ENCODE measurements around the gene CMSS1.

The CMSS1 gene

DNA sequence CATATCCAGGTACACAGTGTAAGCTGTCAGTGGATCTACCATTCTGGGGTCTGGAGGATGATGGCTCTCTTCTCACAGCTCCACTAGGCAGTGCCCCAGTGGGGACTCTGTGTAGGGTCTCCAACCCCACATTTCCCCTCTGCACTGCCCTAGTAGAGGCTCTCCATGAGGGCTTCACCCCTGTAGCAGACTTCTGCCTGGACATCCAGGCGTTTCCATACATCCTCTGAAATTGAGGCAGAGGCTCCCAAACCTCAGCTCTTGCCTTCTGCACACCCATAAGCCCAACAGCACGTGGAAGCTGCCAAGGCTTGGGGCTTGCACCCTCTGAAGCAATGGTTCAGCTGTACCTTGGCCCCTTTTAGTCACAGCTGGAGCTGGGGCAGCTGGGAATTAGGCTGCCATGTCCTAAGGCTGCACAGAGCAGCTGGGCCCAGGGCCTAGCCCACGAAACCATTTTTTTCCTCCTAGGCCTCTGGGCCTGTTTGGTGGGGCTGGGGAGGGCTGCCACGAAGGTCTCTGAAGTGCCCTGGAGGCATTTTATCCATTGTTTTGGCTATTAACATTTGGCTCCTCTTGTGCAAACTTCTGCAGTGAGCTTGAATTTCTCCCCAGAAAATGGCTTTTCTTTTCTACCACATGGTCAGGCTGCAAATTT lies 362.2 kb downstream of the CMSS1 start:
- no peak for FAIRE-seq
- DNase-seq (ENCODE audit: insufficient read length): no peak
- no peak for TF ChIP-seq POLR2AphosphoS5 (IDR thresholded peaks at IDR 0.05; ENCODE audit: low read depth, low read length)
- TF ChIP-seq TAF1 (IDR thresholded peaks at IDR 0.05; ENCODE audit: borderline replicate concordance, low read depth, low read length): no peak
- no peak for TF ChIP-seq POLR2A (IDR thresholded peaks at IDR 0.05; ENCODE audit: low read depth, low read length)

DNA sequence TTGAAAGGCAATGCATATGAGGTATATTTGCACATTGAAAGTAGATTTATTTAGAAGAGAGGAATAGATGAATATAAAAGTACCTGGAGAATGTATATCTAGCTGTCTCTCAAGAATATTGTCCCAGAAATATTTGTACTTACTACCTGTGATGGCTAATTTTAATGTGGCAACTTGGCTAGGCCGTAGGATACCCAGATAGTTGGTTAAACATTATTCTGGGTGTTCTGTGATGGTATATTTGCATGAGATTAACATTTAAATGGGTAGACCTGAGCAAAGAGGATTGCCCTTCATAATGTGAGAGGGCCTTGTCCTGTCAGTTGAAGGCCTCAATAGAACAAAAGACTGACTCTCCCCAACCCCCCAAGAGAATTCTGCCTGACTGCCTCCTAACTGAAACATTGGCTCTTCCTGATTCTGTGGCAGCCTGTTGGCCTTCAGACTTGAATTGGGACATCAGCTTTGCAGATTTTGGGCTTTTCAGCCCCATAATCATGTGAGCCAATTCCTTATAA lies 366.0 kb downstream of the CMSS1 start:
- TF ChIP-seq POLR2A (IDR thresholded peaks at IDR 0.05; ENCODE audit: low read depth, low read length): no peak
- FAIRE-seq: no peak
- no peak for DNase-seq (ENCODE audit: insufficient read length)

DNA sequence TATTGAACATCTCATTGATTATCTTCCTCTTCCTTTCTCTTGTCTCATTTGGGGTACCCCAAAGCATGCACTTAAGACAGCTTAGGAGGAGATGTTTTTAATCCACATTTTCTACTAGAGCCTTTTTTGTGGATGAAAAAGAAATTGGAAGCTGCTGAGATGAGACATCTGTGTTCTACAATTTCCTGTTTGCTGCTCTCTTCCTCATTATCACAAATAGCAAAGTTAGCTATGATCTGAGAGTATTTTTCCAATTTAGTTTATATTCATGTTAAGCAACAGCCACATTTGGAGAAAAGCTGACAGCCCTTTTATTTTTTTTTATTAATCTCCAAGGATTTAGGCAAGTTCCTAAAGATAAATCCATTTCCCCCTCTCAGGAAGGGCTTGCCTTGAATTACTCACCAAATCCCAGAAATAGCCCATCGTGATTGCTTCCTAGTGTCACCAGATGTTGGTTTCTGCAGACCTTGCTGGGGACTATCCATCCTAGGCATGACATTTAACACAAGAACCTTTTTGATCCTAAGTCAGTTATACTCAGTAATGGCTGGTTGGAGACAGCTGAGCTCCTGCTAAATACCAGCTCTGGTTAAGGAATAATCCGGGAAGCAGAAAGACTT lies 367.4 kb downstream of the CMSS1 start:
- DNase-seq (ENCODE audit: insufficient read length): no peak
- FAIRE-seq: no peak
- TF ChIP-seq POLR2A (IDR thresholded peaks at IDR 0.05; ENCODE audit: low read depth, low read length): no peak
- no peak for TF ChIP-seq POLR2AphosphoS5 (IDR thresholded peaks at IDR 0.05; ENCODE audit: low read depth, low read length)
- no peak for TF ChIP-seq TAF1 (IDR thresholded peaks at IDR 0.05; ENCODE audit: borderline replicate concordance, low read depth, low read length)

DNA sequence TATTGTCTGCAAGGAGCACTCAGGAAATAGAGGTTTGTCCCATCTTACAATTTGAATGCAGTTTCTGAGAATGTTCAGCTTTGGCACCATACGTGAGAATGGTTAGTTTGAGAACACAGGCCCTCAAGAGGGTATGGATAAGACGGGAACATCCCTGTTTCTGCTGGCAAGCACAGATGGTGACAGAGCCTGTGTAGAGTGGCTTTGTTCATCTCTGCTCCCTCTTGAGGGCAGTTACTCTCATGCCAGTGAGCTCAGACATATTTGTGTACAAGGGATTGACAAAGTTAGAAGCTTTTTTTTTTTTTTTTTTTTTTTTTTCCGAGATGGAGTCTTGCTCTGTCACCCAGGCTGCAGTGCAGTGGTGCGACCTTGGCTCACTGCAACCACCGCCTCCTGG lies 368.2 kb downstream of the CMSS1 start:
- no peak for FAIRE-seq
- DNase-seq (ENCODE audit: insufficient read length): no peak

DNA sequence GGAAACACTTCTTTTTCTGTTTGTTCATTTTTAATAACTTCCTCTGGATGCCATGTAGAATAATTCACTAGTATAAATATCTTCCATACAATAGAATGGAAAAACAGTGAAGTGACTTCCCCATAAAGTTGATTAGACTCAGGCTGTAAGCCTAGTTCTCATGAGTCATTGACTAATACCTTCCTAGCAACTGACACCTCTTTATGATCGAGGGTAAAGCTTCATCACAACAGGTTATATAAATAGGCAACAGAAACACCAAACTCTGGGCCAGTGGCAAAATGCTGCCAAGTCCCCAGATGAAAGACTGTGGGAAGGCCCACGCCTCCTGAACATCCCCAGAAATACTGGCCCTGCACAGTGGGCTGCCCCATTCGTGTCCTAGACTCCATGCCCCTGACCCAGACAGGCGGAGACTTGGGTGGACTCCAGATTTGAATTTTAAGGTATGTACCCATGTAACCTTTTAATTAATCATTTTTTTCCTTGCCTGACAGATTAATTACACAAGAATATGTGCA lies 371.8 kb downstream of the CMSS1 start:
- FAIRE-seq (no peak), DNase-seq (ENCODE audit: insufficient read length) (no peak)
- no peak for TF ChIP-seq POLR2AphosphoS5 (IDR thresholded peaks at IDR 0.05; ENCODE audit: low read depth, low read length)
- no peak for TF ChIP-seq TAF1 (IDR thresholded peaks at IDR 0.05; ENCODE audit: borderline replicate concordance, low read depth, low read length)
- TF ChIP-seq POLR2A (IDR thresholded peaks at IDR 0.05; ENCODE audit: low read depth, low read length): no peak

More for the DNA sequence above, 368.2 kb downstream of the CMSS1 start:
- TF ChIP-seq POLR2A (IDR thresholded peaks at IDR 0.05; ENCODE audit: low read depth, low read length): no peak
- no peak for TF ChIP-seq TAF1 (IDR thresholded peaks at IDR 0.05; ENCODE audit: borderline replicate concordance, low read depth, low read length)
- no peak for TF ChIP-seq POLR2AphosphoS5 (IDR thresholded peaks at IDR 0.05; ENCODE audit: low read depth, low read length)

DNA sequence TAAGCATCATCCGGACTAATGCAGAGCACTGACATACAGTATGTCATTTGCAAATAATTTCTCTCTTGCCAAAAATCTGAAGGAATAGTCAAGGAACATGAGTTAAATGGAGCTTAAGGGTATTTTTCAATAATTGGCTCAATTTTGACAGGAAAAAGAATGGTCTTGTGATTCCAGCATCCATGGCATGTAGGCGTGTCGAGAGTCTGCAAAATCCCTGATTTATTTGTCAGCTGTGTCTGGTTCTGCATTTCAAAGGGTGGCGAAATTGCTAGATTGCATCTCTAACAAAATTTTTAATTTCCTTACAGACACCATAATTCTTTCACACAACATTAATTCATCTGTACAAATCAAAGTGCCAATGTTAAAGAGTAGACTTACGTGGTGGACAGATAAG lies 377.7 kb downstream of the CMSS1 start:
- FAIRE-seq: no peak
- TF ChIP-seq TAF1 (IDR thresholded peaks at IDR 0.05; ENCODE audit: borderline replicate concordance, low read depth, low read length) (no peak), POLR2A (IDR thresholded peaks at IDR 0.05; ENCODE audit: low read depth, low read length) (no peak), POLR2AphosphoS5 (IDR thresholded peaks at IDR 0.05; ENCODE audit: low read depth, low read length) (no peak)
- no peak for DNase-seq (ENCODE audit: insufficient read length)

DNA sequence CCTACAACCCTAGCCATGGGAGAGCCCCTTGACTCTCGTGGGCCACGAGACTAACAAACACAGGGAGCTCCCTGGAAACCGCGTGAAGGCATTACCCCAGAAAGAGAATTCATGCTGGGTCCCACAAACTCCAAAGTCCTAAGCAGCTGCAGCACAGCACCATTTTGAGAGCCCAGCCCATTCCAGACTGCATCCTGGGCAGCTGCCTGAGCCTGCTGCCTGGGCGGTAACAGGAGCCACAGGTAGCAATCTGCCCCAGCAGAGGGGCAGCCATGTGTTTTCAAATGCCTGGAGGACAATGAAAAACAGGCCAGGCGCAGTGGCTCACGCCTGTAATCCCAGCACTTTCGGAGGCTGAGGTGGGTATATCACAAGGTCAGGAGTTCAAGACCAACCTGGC lies 380.2 kb downstream of the CMSS1 start:
- no peak for DNase-seq (ENCODE audit: insufficient read length)
- FAIRE-seq: no peak
- TF ChIP-seq TAF1 (IDR thresholded peaks at IDR 0.05; ENCODE audit: borderline replicate concordance, low read depth, low read length) (no peak), POLR2A (IDR thresholded peaks at IDR 0.05; ENCODE audit: low read depth, low read length) (no peak), POLR2AphosphoS5 (IDR thresholded peaks at IDR 0.05; ENCODE audit: low read depth, low read length) (no peak)

DNA sequence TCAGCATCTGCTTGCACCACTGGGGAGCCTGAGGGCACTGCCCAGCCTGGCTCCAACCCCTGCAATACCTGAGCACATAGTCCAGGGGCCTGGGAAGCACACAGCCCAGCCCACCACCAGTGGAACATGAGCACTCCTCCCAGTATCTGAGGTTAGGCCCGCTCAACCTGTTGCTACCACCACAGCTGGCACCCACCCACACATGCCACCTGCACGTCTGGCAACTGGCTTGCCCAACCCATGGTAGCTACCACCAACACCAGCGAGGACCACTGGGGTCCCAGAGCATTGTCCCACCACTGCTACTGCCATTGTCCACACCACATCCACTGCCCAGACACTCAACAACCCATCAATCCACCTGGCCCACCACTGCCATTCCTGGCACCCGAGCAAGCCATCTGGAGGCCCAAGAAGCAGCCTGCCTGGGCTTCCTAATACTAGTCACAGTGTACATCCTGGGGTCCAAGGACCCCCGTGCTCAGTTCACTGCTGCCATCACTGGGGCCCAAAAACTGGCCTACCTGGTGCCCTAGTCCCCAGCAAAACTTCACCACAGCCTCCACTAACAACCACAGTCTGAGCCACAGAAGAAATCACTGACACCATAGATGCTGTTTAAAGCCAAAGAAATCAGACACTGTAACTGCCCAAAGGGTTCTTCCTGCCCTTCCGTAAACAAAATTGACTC lies 381.1 kb downstream of the CMSS1 start:
- no peak for DNase-seq (ENCODE audit: insufficient read length)
- no peak for FAIRE-seq
- TF ChIP-seq POLR2A (IDR thresholded peaks at IDR 0.05; ENCODE audit: low read depth, low read length) (no peak), TAF1 (IDR thresholded peaks at IDR 0.05; ENCODE audit: borderline replicate concordance, low read depth, low read length) (no peak)

DNA sequence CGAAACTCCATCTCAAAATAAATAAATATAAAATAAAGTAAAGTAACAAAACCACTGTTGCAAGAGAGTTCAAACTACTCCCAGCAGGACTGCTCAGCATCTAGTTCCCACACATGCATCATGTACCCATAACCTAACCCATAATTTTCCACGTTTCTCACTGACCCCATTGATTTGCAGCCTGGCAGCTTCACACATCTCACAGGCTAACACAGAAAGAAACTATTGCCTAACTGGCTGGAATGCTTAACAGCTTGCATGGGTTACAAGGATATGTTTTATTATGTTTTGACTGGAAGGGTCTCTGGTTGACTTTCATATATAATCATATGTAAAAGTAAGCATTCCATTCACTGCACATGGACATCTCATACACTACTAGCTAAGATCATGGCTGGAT lies 387.5 kb downstream of the CMSS1 start:
- DNase-seq (ENCODE audit: insufficient read length) (no peak), FAIRE-seq (no peak)
- TF ChIP-seq POLR2AphosphoS5 (IDR thresholded peaks at IDR 0.05; ENCODE audit: low read depth, low read length) (no peak), POLR2A (IDR thresholded peaks at IDR 0.05; ENCODE audit: low read depth, low read length) (no peak), TAF1 (IDR thresholded peaks at IDR 0.05; ENCODE audit: borderline replicate concordance, low read depth, low read length) (no peak)

DNA sequence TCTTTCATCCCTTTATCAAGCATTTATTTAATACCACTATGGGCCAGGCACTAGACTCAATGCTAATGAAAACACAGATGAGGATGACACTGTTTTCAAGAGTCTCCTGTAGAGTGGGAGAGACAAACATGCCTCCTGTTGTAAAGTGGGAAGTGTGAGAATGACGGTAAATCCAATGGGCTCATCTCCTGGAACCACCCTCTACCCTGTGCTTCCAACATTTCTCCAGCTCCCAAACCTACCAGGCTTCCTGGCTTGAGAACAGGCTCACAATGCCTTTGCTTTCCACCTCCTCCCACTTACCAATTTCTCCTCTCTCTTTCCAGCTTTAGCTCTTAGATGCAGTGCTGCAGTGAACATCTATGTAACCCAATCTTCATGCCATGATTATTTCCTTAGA lies 389.0 kb downstream of the CMSS1 start:
- TF ChIP-seq POLR2AphosphoS5 (IDR thresholded peaks at IDR 0.05; ENCODE audit: low read depth, low read length) (no peak), TAF1 (IDR thresholded peaks at IDR 0.05; ENCODE audit: borderline replicate concordance, low read depth, low read length) (no peak), POLR2A (IDR thresholded peaks at IDR 0.05; ENCODE audit: low read depth, low read length) (no peak)

DNA sequence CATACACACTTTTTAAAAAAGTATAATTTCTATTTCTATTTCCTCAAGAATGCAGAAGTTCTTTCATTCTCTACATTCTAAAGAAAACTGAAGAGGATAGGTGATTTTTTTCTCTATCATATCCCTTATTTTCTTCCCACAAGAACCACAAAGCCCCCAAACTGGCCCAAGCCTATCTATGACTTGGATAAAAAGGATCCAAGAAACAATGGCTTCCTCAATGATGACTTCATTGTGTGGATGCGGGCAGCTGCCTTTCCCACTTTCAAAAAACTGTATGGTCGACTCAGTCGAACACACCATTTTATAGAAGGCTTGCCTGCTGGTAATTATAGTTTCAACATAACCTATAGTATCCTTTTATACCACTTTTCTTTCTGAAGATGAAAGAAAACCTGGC lies 390.2 kb downstream of the CMSS1 start:
- FAIRE-seq (no peak), DNase-seq (ENCODE audit: insufficient read length) (no peak)
- TF ChIP-seq POLR2AphosphoS5 (IDR thresholded peaks at IDR 0.05; ENCODE audit: low read depth, low read length) (no peak), TAF1 (IDR thresholded peaks at IDR 0.05; ENCODE audit: borderline replicate concordance, low read depth, low read length) (no peak), POLR2A (IDR thresholded peaks at IDR 0.05; ENCODE audit: low read depth, low read length) (no peak)

More for the DNA sequence above, 389.0 kb downstream of the CMSS1 start:
- no peak for DNase-seq (ENCODE audit: insufficient read length)
- FAIRE-seq: no peak

DNA sequence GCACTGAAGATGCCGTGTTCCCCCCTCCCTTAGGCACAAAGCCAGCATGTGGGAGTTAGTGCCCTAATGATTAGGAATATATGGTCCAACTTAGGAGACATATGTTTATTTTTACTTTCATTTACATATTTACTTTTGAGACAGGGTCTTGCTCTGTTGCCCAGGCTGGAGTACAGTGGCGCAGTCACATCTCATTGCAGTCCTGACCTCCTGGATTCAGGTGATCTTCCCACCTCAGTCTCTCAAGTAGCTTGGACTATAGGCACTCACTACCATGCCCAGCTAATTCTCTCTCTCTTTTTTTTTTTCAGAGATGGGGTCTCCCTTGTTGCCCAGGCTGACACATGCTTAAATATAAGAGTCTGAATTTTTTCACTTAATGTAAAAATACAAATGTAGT lies 391.5 kb downstream of the CMSS1 start:
- FAIRE-seq: no peak
- DNase-seq (ENCODE audit: insufficient read length): no peak
- TF ChIP-seq POLR2A (IDR thresholded peaks at IDR 0.05; ENCODE audit: low read depth, low read length): no peak
- TF ChIP-seq POLR2AphosphoS5 (IDR thresholded peaks at IDR 0.05; ENCODE audit: low read depth, low read length): no peak
- no peak for TF ChIP-seq TAF1 (IDR thresholded peaks at IDR 0.05; ENCODE audit: borderline replicate concordance, low read depth, low read length)
